ENCODE data around the gene MSH5. TPM values are rescaled to one million over a fixed set of nuclear protein-coding genes. Genes with fewer than 3 reads are reported as not detected.

MSH5 gene
- total RNA-seq, 1 donor from 2014 or later, result 8.9 TPM

DNA sequence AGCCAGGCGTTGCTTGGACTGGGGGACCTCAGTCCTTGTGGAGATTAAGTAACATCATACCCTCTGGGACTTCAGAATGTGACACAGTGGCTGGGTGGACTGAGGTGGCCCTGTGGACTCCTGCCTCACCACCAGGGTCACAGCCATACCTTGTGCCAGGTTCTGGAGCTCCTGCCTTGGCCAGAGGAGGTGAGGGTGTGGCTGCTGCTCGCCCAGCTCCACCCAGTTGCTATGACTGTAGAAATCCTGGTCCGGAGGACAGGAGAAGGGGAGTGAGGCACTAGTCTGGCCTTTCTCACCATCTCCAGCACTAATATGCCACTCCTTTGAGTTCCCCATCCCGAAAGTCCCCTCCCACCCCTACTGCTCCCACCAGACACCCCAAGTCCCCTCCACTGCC is 35.4 kb downstream of the MSH5 start:
- TF ChIP-seq, protein P1, sequence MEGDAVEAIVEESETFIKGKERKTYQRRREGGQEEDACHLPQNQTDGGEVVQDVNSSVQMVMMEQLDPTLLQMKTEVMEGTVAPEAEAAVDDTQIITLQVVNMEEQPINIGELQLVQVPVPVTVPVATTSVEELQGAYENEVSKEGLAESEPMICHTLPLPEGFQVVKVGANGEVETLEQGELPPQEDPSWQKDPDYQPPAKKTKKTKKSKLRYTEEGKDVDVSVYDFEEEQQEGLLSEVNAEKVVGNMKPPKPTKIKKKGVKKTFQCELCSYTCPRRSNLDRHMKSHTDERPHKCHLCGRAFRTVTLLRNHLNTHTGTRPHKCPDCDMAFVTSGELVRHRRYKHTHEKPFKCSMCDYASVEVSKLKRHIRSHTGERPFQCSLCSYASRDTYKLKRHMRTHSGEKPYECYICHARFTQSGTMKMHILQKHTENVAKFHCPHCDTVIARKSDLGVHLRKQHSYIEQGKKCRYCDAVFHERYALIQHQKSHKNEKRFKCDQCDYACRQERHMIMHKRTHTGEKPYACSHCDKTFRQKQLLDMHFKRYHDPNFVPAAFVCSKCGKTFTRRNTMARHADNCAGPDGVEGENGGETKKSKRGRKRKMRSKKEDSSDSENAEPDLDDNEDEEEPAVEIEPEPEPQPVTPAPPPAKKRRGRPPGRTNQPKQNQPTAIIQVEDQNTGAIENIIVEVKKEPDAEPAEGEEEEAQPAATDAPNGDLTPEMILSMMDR (IDR thresholded peaks at IDR 0.05; ENCODE audit: insufficient read depth, low read length, poor library complexity, severe bottlenecking), result no peak
- Histone ChIP-seq H3K36me3 (ENCODE audit: control insufficient read depth, insufficient read depth, low read length) (peaks cover 2% of the 10 kb centered on the region), H3K27me3 (ENCODE audit: control insufficient read depth, insufficient read depth, low read length) (no peaks in the 10 kb centered on the region), H3K4me3 (ENCODE audit: low read depth, low read length) (no peak overlapping the region)
- DNase-seq (ENCODE audit: low read depth), result no peak

DNA sequence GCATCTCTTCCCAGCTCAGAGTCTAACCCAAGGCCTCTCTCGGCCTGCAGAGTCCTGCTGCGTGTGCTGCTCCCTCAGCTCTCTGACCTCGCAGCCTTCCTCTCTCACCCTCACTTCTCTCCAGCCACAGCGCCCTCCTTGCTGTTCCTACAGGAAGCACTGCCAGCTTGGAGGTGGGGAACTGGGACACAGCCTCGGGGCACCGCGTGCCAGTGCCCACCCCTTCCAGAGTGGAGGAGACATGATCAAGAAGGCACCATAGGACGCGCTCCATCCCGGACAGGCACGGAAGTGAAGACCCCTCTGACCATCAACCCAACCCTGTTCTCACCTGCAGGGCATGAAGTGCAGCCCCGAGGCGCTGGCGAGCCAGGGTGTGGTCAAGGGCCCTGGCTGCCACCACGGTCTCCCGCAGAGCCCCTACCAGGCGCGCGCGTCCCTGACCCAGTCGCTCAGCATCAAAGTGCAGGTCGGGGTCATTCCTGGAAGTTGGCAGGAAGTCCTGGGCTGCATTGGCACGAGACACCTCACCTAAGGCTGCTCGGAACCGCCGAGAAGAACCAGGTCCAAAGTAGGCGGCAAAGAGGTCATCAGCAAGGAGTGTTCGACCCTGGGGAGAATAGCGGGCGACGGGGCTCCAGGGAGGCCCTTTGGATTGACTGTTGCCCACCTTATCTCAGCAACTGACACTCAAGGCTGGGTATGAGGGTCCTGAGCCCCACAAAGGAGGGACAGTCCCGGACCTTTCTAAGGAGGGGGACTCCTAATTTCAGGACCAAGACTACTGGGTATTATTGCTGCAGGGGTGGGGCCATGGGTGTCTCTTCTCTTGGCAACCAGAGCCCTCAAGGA is 36.1 kb downstream of the MSH5 start:
- H3K27me3 ChIP-seq (ENCODE audit: control insufficient read depth, insufficient read depth, low read length), result no peaks in the 10 kb centered on the region
- DNase-seq (ENCODE audit: low read depth), result no peak
- TF ChIP-seq, protein P1 (IDR thresholded peaks at IDR 0.05; ENCODE audit: insufficient read depth, low read length, poor library complexity, severe bottlenecking), result no peak
- no peak overlapping the region for H3K4me3 ChIP-seq (ENCODE audit: low read depth, low read length)
- H3K36me3 ChIP-seq (ENCODE audit: control insufficient read depth, insufficient read depth, low read length), result peaks cover 2% of the 10 kb centered on the region

DNA sequence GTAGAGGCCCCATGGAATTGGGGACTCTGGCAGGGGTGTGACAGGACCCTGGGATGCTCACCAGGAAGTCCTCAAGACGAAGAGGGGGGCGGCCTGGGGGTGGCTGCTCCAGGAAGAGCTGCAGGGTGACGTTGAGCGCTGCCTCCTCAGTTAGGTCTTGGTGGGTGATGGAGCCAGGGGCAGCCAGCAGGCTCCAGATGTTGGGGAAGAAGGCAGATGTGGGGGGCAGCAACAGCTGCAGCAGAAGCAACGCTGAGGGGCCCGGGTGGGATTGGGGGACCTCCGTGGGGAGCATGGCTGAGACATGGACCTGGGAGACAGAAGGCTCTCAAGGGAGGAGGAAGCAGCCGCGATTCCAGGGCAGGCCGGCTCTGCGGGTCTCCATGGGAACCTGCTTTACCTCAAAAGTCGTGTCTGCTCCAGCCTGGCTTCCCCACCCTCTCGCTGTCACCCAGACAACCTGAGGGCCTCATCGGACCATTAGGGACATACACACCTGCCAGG is 36.7 kb downstream of the MSH5 start:
- TF ChIP-seq, protein P1 (IDR thresholded peaks at IDR 0.05; ENCODE audit: insufficient read depth, low read length, poor library complexity, severe bottlenecking), result no peak

DNA sequence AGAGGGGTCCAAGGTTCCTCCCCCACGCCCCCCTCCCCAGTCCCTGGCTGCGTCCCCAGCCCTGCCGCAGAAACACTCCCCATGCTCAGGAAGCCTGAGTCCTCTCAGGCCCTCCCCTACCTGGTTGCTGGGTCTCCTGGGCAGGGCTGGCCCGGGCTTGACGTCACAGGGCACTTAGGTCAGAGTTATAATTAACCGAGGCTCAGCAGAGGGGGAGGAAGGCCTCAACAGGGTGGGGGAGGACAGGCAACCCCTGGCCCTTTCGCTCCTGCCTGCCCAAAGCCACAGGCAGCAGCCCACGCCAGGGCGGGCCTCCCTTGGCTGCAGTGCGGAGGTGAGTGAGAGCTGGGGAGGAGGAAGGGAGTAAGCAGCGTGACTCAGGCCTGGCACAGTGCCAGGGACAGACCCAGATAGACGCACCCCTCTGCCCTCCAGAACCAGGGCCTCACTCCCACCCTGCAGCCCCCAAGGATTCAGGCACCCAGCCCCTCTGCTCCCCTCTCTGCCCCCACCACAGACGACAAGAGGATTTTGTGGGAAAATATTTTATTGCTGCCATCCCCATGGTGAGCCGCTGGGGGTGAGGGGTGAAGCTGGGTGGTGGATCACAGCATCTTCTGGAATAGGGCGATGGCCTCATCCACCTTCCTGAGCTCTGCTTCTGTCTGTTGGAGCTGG is 37.3 kb downstream of the MSH5 start, which contains the start of gene VWA7:
Gene VWA7, minus strand, starts transcription at position 340 of the 678 bp plus-strand sequence. CDS start 549 bp downstream, outside the sequence.
- peak; percentile 82 for DNase-seq (ENCODE audit: low read depth)

More for the DNA sequence above, 36.7 kb downstream of the MSH5 start:
- H3K4me3 ChIP-seq (ENCODE audit: low read depth, low read length), result peak overlapping the region; percentile 8
- DNase-seq (ENCODE audit: low read depth), result no peak
- H3K36me3 ChIP-seq (ENCODE audit: control insufficient read depth, insufficient read depth, low read length), result peaks cover 2% of the 10 kb centered on the region
- no peaks in the 10 kb centered on the region for H3K27me3 ChIP-seq (ENCODE audit: control insufficient read depth, insufficient read depth, low read length)

DNA sequence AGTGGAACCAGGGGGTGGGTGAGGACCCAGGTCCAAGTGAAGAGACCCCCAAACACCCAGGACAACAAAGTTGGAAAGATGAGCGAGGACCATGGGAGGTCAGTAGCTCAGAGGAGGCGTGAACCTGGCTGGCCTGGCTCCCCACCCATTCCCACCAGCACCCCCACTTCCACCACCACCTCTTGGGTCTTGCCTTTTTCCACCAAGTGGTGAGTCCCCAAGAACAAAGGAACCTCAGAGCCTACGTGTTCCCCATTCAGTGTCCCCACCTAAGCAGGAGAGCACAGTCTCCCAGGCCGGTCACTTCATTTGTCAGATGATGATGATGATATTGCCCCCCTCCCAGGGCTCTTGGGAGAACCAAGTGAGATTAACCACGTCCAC is 37.9 kb downstream of the MSH5 start:
- Histone ChIP-seq H3K4me3 (ENCODE audit: low read depth, low read length) (no peak overlapping the region), H3K27me3 (ENCODE audit: control insufficient read depth, insufficient read depth, low read length) (no peaks in the 10 kb centered on the region), H3K36me3 (ENCODE audit: control insufficient read depth, insufficient read depth, low read length) (peaks cover 9% of the 10 kb centered on the region)
- TF ChIP-seq, protein P1 (IDR thresholded peaks at IDR 0.05; ENCODE audit: insufficient read depth, low read length, poor library complexity, severe bottlenecking), result no peak
- no peak for DNase-seq (ENCODE audit: low read depth)

More for the DNA sequence above, 37.3 kb downstream of the MSH5 start, which contains the start of gene VWA7:
- Histone ChIP-seq H3K4me3 (ENCODE audit: low read depth, low read length) (peak within 1 kb of the TSS; percentile 8), H3K27me3 (ENCODE audit: control insufficient read depth, insufficient read depth, low read length) (no peaks in the 10 kb centered on the region), H3K36me3 (ENCODE audit: control insufficient read depth, insufficient read depth, low read length) (peaks cover 6% of the 10 kb centered on the region)
- TF ChIP-seq, protein P1 (IDR thresholded peaks at IDR 0.05; ENCODE audit: insufficient read depth, low read length, poor library complexity, severe bottlenecking), result no peak
